COLO829 (cell line): Measurements from ENCODE around the gene ELAVL3.
"Not testable (repeated sequence)": the region's sequence is repeated elsewhere in the genome, so short reads cannot be mapped to it uniquely, and the experiment has no call there.

Experiments
- DNase-seq: peaks from one replicate; pipeline ENCODE4 v3.0.0; 2012; ENCODE audit warnings: low spot score

Gene ELAVL3

GRCh38 chr19:11406703-11407236 lies 74.1 kb downstream of the ELAVL3 start:
- not testable (repeated sequence) for DNase-seq

- DNase-seq = no peak
Measured at GRCh38 chr19:11405846-11406643, 74.8 kb downstream of the ELAVL3 start.

GRCh38 chr19:11404588-11405222 lies 76.1 kb downstream of the ELAVL3 start:
- DNase-seq = no peak

- no peak for DNase-seq
Measured at GRCh38 chr19:11401808-11402543, 78.9 kb downstream of the ELAVL3 start.
